GM12878 (cell line): ENCODE data around the gene PPP2R5D.

ENCODE experiments used
- EP300 ChIP-seq, 2 experiments: fragments of 150-350 bp in 1 of 2; IDR thresholded peaks; 2 replicates each; pipeline ENCODE4 v1.6.1; 2011 to 2012; ENCODE audit warnings: low read depth in 2 of 2, low read length in 2 of 2, borderline replicate concordance in 1 of 2, improper control_type of control experiment in 1 of 2, inconsistent platforms in 1 of 2; ENCODE audit not compliant: control insufficient read depth in 1 of 2
- EZH2 ChIP-seq: IDR thresholded peaks from 2 replicates; pipeline ENCODE4 v1.6.1; 2012; ENCODE audit warnings: low read depth, mild to moderate bottlenecking, control low read depth, inconsistent platforms, low read length, borderline replicate concordance; ENCODE audit not compliant: control insufficient read depth
- MTA2 ChIP-seq: fragments of 450-650 bp; IDR thresholded peaks from 2 replicates; pipeline ENCODE4 v1.6.1; 2016; ENCODE audit warnings: low read depth, mild to moderate bottlenecking, moderate library complexity
- MYC ChIP-seq: IDR thresholded peaks from 2 replicates; pipeline ENCODE4 v1.6.1; 2011; ENCODE audit warnings: mild to moderate bottlenecking, low read length, moderate library complexity, inconsistent platforms; ENCODE audit not compliant: insufficient read depth, insufficient replicate concordance, insufficient read length, severe bottlenecking
- POLR2A ChIP-seq: IDR thresholded peaks from 2 replicates; pipeline ENCODE4 v1.6.1; 2011; ENCODE audit warnings: low read depth, mild to moderate bottlenecking, low read length
- POLR2AphosphoS2 ChIP-seq: IDR thresholded peaks from 2 replicates; pipeline ENCODE4 v1.6.1; 2011; ENCODE audit warnings: low read depth, mild to moderate bottlenecking, low read length, improper control_type of control experiment, moderate library complexity
- ZNF274 ChIP-seq: IDR thresholded peaks from one replicate; pipeline ENCODE4 v1.8.0; 2011; ENCODE audit not compliant: insufficient read length, insufficient read depth
- TF ChIP-seq, protein P1 (sequence below), 3 experiments: IDR thresholded peaks in 2 of 3; conservative IDR thresholded peaks in 1 of 3; 2 replicates each; pipeline ENCODE4 v1.5.1; 2011; ENCODE audit warnings: low read depth in 3 of 3, low read length in 3 of 3, mild to moderate bottlenecking in 3 of 3, control low read depth in 2 of 3, moderate library complexity in 2 of 3, inconsistent platforms in 1 of 3, mixed read lengths in 1 of 3; ENCODE audit not compliant: control insufficient read depth in 2 of 3, insufficient read depth in 1 of 3; ENCODE audit errors: extremely low read depth in 1 of 3
- TF ChIP-seq, protein P2 (sequence below): IDR thresholded peaks from 2 replicates; pipeline ENCODE4 v1.6.1; 2012; ENCODE audit warnings: low read depth, low read length, improper control_type of control experiment
- TF ChIP-seq, protein P3 (sequence below): fragments of 150-350 bp; IDR thresholded peaks from 2 replicates; pipeline ENCODE4 v1.6.1; 2016; ENCODE audit warnings: low read depth, low read length

DNA sequence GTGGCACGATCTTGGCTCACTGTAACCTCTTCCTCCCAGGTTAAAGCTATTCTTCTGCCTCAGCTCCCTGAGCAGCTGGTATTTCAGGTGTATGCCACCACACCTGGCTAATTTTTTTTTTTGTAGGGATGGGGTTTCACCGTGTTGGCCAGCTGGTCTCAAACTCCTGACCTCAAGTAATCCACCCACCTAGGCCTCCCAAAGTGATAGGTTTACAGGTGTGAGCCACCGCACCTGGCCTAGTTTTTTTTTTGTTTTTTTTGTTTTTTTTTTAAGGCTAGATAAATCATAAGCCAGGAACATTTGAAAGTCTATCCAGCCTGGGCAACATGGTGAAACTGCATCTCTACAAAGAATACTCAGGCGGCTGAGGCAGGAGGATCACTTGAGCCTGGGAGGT lies 48.0 kb downstream of the PPP2R5D start:
- TF ChIP-seq, protein P1, sequence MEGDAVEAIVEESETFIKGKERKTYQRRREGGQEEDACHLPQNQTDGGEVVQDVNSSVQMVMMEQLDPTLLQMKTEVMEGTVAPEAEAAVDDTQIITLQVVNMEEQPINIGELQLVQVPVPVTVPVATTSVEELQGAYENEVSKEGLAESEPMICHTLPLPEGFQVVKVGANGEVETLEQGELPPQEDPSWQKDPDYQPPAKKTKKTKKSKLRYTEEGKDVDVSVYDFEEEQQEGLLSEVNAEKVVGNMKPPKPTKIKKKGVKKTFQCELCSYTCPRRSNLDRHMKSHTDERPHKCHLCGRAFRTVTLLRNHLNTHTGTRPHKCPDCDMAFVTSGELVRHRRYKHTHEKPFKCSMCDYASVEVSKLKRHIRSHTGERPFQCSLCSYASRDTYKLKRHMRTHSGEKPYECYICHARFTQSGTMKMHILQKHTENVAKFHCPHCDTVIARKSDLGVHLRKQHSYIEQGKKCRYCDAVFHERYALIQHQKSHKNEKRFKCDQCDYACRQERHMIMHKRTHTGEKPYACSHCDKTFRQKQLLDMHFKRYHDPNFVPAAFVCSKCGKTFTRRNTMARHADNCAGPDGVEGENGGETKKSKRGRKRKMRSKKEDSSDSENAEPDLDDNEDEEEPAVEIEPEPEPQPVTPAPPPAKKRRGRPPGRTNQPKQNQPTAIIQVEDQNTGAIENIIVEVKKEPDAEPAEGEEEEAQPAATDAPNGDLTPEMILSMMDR (IDR thresholded peaks at IDR 0.05 in 2 of 3, conservative IDR thresholded peaks at IDR 0.05 in 1 of 3; ENCODE audit: control insufficient read depth in 2 of 3, extremely low read depth in 1 of 3, insufficient read depth in 1 of 3, low read depth in 3 of 3, low read length in 3 of 3): no peak
- TF ChIP-seq, protein P2, sequence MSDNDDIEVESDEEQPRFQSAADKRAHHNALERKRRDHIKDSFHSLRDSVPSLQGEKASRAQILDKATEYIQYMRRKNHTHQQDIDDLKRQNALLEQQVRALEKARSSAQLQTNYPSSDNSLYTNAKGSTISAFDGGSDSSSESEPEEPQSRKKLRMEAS: no peak
- TF ChIP-seq POLR2AphosphoS2: no peak
- TF ChIP-seq, protein P3, sequence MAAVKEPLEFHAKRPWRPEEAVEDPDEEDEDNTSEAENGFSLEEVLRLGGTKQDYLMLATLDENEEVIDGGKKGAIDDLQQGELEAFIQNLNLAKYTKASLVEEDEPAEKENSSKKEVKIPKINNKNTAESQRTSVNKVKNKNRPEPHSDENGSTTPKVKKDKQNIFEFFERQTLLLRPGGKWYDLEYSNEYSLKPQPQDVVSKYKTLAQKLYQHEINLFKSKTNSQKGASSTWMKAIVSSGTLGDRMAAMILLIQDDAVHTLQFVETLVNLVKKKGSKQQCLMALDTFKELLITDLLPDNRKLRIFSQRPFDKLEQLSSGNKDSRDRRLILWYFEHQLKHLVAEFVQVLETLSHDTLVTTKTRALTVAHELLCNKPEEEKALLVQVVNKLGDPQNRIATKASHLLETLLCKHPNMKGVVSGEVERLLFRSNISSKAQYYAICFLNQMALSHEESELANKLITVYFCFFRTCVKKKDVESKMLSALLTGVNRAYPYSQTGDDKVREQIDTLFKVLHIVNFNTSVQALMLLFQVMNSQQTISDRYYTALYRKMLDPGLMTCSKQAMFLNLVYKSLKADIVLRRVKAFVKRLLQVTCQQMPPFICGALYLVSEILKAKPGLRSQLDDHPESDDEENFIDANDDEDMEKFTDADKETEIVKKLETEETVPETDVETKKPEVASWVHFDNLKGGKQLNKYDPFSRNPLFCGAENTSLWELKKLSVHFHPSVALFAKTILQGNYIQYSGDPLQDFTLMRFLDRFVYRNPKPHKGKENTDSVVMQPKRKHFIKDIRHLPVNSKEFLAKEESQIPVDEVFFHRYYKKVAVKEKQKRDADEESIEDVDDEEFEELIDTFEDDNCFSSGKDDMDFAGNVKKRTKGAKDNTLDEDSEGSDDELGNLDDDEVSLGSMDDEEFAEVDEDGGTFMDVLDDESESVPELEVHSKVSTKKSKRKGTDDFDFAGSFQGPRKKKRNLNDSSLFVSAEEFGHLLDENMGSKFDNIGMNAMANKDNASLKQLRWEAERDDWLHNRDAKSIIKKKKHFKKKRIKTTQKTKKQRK: no peak
- no peak for TF ChIP-seq POLR2A
- no peak for TF ChIP-seq ZNF274
- TF ChIP-seq EZH2: no peak
- TF ChIP-seq MTA2: no peak
- no peak for TF ChIP-seq MYC
- no peak for TF ChIP-seq EP300 (IDR thresholded peaks at IDR 0.05; ENCODE audit: borderline replicate concordance in 1 of 2, control insufficient read depth in 1 of 2, low read depth in 2 of 2, low read length in 2 of 2)
